Spleen (tissue), 11 donors: ENCODE results near the gene GNAZ. TPM values are rescaled to one million over a fixed set of nuclear protein-coding genes. Genes with fewer than 3 reads are reported as not detected.
A peak's percentile ranks its signal among the peaks of the same experiment; 100 is the strongest.

ENCODE experiments used
- DNase-seq: peaks from one replicate; pipeline ENCODE4 v3.0.0-alpha.2; 2020
- H3K27ac ChIP-seq, 8 donors: fragments of 200-600 bp; sonication (generic) in 7 of 8; 1 replicate in 4 of 8; 2 replicates in 4 of 8; pipeline versions ENCODE4 v1.5.0 to v1.8.0; 2016 to 2021; ENCODE audit warnings: inconsistent platforms in 4 of 8, mild to moderate bottlenecking in 4 of 8, moderate library complexity in 1 of 8
- H3K27me3 ChIP-seq, 7 donors: fragments of 200-600 bp; sonication (generic) in 6 of 7; replicated peaks in 1 of 7; 1 replicate in 4 of 7; 2 replicates in 3 of 7; pipeline versions ENCODE4 v1.5.0 to v1.8.0; 2016 to 2021; ENCODE audit warnings: inconsistent platforms in 3 of 7, mild to moderate bottlenecking in 1 of 7
- H3K36me3 ChIP-seq, 6 donors: fragments of 200-600 bp; sonication (generic) in 5 of 6; 1 replicate in 4 of 6; 2 replicates in 2 of 6; pipeline versions ENCODE4 v1.5.0 to v1.8.0; 2016 to 2021; ENCODE audit warnings: inconsistent platforms in 2 of 6
- H3K4me1 ChIP-seq, 6 donors: fragments of 200-600 bp; sonication (generic) in 5 of 6; 1 replicate in 3 of 6; 2 replicates in 3 of 6; pipeline versions ENCODE4 v1.5.0 to v1.8.0; 2016 to 2021; ENCODE audit warnings: inconsistent platforms in 3 of 6
- H3K4me3 ChIP-seq, 8 donors: fragments of 200-600 bp; sonication (generic) in 7 of 8; 1 replicate in 4 of 8; 2 replicates in 4 of 8; pipeline versions ENCODE4 v1.5.0 to v1.8.0; 2016 to 2021; ENCODE audit warnings: inconsistent platforms in 4 of 8, mild to moderate bottlenecking in 4 of 8, moderate library complexity in 2 of 8
- H3K9me3 ChIP-seq, 8 donors: fragments of 200-600 bp; sonication (generic) in 7 of 8; 1 replicate in 4 of 8; 2 replicates in 4 of 8; pipeline versions ENCODE4 v1.5.0 to v1.8.0; 2016 to 2021; ENCODE audit warnings: inconsistent platforms in 4 of 8
- CTCF ChIP-seq, 11 experiments: fragments of 200-600 bp in 7 of 11; fragments of 450-650 bp in 4 of 11; sonication (generic) in 4 of 11; IDR thresholded peaks in 8 of 11; conservative IDR thresholded peaks in 3 of 11; 1 replicate in 7 of 11; 2 replicates in 4 of 11; pipeline versions ENCODE4 v1.4.0 to v1.8.0; 2016 to 2021; ENCODE audit warnings: antibody characterized with exemption in 11 of 11, inconsistent platforms in 4 of 11, mild to moderate bottlenecking in 1 of 11
- POLR2A ChIP-seq, 3 donors: fragments of 450-650 bp; IDR thresholded peaks; one replicate each; pipeline ENCODE4 v1.5.1; 2017; ENCODE audit warnings: antibody characterized with exemption in 3 of 3, mild to moderate bottlenecking in 1 of 3
- POLR2AphosphoS5 ChIP-seq, 3 donors: sonication (generic); formaldehyde crosslinking; IDR thresholded peaks; one replicate each; pipeline ENCODE4 v1.5.1; 2017; ENCODE audit warnings: antibody characterized with exemption in 3 of 3
- WGBS, 5 donors: extraction: QIAGEN DNeasy Blood & Tissue Kit in 3 of 5; methylation state at CpG; one replicate each; pipeline versions ENCODE4 v1.1.5 to v1.1.7; 2013 to 2018; 5-methylcytosine and 5-hydroxymethylcytosine counted together
- intact Hi-C: fragments of 100-400 bp; cut with DNase I; formaldehyde crosslinking; loops from one replicate; pipeline ENCODE4 v1.15.0; 2023; ENCODE audit warnings: low total_unique reads
- polyA plus RNA-seq, 3 donors: library from polyadenylated mRNA; stranded (reverse); fragments of 200-250 nt; gene quantifications; one replicate each; pipeline ENCODE4 v1.2.1, GENCODE V29; 2013
- total RNA-seq, 7 donors: library from RNA; depleted of rRNA in 3 of 7; stranded (reverse); fragments of >200 nt in 3 of 7; fragmentation: NEBNext Ultra II Directional in 4 of 7; extraction: Animal tissue kit (Norgen Biotek cat#: 25700) in 4 of 7; gene quantifications; one replicate each; pipeline versions ENCODE4 v1.1.0 to v1.2.1, GENCODE V29; 2016 to 2021
- donor health status: healthy with polysubstance abuse.
- donor health status: DM: no; HTN: no; CAD: no; lungs with moderate emphysema.
- donor health status: DM: no; HTN: no; CAD: no.
- donor health status: Bipolar disorder and iron deficiency.
- donor health status: healthy.
- donor health status: DM: no; HTN: no; CAD: no.
- donor health status: DM: yes; HTN: yes; CAD: no.

The GNAZ gene
- total and polyA plus RNA-seq, 10 donors, result 2.3 to 11.8 (median 6.8) TPM

- DNase-seq, result no peak
- no peaks in the 10 kb centered on the region for H3K27me3 ChIP-seq
- H3K36me3 ChIP-seq, result no peaks in the 10 kb centered on the region
- 82 to 93% (median 86%) methylated on average over 9 to 10 of the region's 10 CpGs for WGBS, 5 donors
- intact Hi-C loops, result no loop called here
- TF ChIP-seq POLR2AphosphoS5 (IDR thresholded peaks at IDR 0.05) (peak in 1 of 3 donors; percentile 39), CTCF (IDR thresholded peaks at IDR 0.05 in 8 of 11, conservative IDR thresholded peaks at IDR 0.05 in 3 of 11) (no peak)
- no peaks in the 10 kb centered on the region for H3K9me3 ChIP-seq
- no peak overlapping the region for H3K4me3 ChIP-seq
- peaks cover 12 to 49% (median 26%) of the 10 kb centered on the region in 6 donors for H3K4me1 ChIP-seq
- H3K27ac ChIP-seq, result no peak overlapping the region
These were observed 31.8 kb downstream of the GNAZ start for GRCh38 chr22:23102002-23102655.

GRCh38 chr22:23102776-23103175, 32.5 kb downstream of the GNAZ start:
- DNase-seq, result no peak
- no peak for TF ChIP-seq CTCF (IDR thresholded peaks at IDR 0.05 in 8 of 11, conservative IDR thresholded peaks at IDR 0.05 in 3 of 11)
- no peak for TF ChIP-seq POLR2A (IDR thresholded peaks at IDR 0.05)
- no peak for TF ChIP-seq POLR2AphosphoS5 (IDR thresholded peaks at IDR 0.05)
- Histone ChIP-seq H3K36me3 (no peaks in the 10 kb centered on the region), H3K9me3 (no peaks in the 10 kb centered on the region), H3K27ac (no peak overlapping the region), H3K27me3 (no peaks in the 10 kb centered on the region), H3K4me1 (peaks cover 12 to 46% (median 25%) of the 10 kb centered on the region in 6 donors), H3K4me3 (no peak overlapping the region)
- WGBS, 5 donors, result 66 to 82% (median 77%) methylated on average over 3 of the region's 3 CpGs
- intact Hi-C loops, result no loop called here

- Histone ChIP-seq H3K4me1 (peaks cover 7 to 40% (median 21%) of the 10 kb centered on the region in 6 donors), H3K36me3 (no peaks in the 10 kb centered on the region), H3K4me3 (no peak overlapping the region), H3K27me3 (no peaks in the 10 kb centered on the region), H3K27ac (no peak overlapping the region), H3K9me3 (no peaks in the 10 kb centered on the region)
- TF ChIP-seq POLR2A (IDR thresholded peaks at IDR 0.05) (no peak), POLR2AphosphoS5 (IDR thresholded peaks at IDR 0.05) (no peak), CTCF (IDR thresholded peaks at IDR 0.05 in 8 of 11, conservative IDR thresholded peaks at IDR 0.05 in 3 of 11) (no peak)
- 89 to 96% (median 91%) methylated on average over 13 of the region's 13 CpGs for WGBS, 5 donors
- intact Hi-C loops, result no loop called here
- DNase-seq, result no peak
These were observed 33.1 kb downstream of the GNAZ start for GRCh38 chr22:23103199-23103954.
